HepG2 (cell line): ENCODE results near the gene ATP11A.

Experiments
- AGO1 ChIP-seq: fragments of 200-400 bp; formaldehyde crosslinking; IDR thresholded peaks from 2 replicates; pipeline ENCODE4 v1.6.1; 2017; ENCODE audit warnings: mild to moderate bottlenecking, low read depth, low read length, moderate library complexity; ENCODE audit not compliant: poor library complexity, severe bottlenecking
- FOXM1 ChIP-seq: sonication (generic); formaldehyde crosslinking; IDR thresholded peaks from 2 replicates; pipeline ENCODE4 v1.5.0; 2020; ENCODE audit warnings: missing genetic modification reagents
- MED8 ChIP-seq: sonication (generic); formaldehyde crosslinking; IDR thresholded peaks from 2 replicates; pipeline ENCODE4 v1.8.1; 2023; ENCODE audit warnings: mild to moderate bottlenecking, missing genetic modification reagents; ENCODE audit not compliant: insufficient replicate concordance
- NR2F2 ChIP-seq: IDR thresholded peaks from 2 replicates; pipeline ENCODE4 v1.6.1; 2012; ENCODE audit warnings: low read depth, inconsistent platforms, borderline replicate concordance
- RAD51 ChIP-seq: fragments of 450-650 bp; IDR thresholded peaks from 2 replicates; pipeline ENCODE4 v1.6.1; 2016; ENCODE audit warnings: borderline replicate concordance
- SMC3 ChIP-seq: IDR thresholded peaks from 2 replicates; pipeline ENCODE4 v1.6.1; 2011; ENCODE audit warnings: low read length, improper control_type of control experiment
- ZBTB34 ChIP-seq: sonication (generic); formaldehyde crosslinking; IDR thresholded peaks from 2 replicates; pipeline ENCODE4 v1.8.0; 2022; ENCODE audit warnings: mild to moderate bottlenecking, missing genetic modification reagents
- TF ChIP-seq, protein P1 (sequence below): sonication (generic); formaldehyde crosslinking; IDR thresholded peaks from 2 replicates; pipeline ENCODE4 v1.5.0; 2020; ENCODE audit warnings: mild to moderate bottlenecking, missing genetic modification reagents, moderate library complexity
- TF ChIP-seq, protein P2 (sequence below): fragments of 450-650 bp; IDR thresholded peaks from 2 replicates; pipeline ENCODE4 v1.6.1; 2016

DNA sequence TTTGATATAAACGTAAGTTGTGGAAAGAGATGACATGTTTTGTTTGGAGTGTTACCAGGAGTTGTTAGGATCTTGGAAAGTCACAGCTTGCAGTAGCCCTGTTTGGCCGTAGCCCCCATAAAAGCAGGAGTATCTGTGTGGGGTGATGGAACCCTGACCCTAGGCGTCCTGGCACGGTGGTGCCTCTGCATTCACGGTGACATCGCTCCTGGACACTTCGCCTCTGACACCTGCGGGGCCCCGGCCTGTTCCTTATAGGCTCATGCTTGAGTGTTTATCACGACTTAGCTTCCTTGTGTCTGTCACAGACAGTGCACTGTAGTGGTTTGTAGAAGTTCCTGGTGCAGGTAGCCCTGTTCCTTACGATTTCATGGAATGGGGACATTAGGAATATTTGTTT lies 74.2 kb downstream of the ATP11A start:
- TF ChIP-seq ZBTB34 (CRISPR knock-in tag) (no peak), SMC3 (no peak), AGO1 (no peak), FOXM1 (CRISPR knock-in tag) (no peak), MED8 (no peak), NR2F2 (no peak), RAD51 (no peak)
- TF ChIP-seq, protein P1, sequence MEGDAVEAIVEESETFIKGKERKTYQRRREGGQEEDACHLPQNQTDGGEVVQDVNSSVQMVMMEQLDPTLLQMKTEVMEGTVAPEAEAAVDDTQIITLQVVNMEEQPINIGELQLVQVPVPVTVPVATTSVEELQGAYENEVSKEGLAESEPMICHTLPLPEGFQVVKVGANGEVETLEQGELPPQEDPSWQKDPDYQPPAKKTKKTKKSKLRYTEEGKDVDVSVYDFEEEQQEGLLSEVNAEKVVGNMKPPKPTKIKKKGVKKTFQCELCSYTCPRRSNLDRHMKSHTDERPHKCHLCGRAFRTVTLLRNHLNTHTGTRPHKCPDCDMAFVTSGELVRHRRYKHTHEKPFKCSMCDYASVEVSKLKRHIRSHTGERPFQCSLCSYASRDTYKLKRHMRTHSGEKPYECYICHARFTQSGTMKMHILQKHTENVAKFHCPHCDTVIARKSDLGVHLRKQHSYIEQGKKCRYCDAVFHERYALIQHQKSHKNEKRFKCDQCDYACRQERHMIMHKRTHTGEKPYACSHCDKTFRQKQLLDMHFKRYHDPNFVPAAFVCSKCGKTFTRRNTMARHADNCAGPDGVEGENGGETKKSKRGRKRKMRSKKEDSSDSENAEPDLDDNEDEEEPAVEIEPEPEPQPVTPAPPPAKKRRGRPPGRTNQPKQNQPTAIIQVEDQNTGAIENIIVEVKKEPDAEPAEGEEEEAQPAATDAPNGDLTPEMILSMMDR (CRISPR knock-in tag), result no peak
- TF ChIP-seq, protein P2, sequence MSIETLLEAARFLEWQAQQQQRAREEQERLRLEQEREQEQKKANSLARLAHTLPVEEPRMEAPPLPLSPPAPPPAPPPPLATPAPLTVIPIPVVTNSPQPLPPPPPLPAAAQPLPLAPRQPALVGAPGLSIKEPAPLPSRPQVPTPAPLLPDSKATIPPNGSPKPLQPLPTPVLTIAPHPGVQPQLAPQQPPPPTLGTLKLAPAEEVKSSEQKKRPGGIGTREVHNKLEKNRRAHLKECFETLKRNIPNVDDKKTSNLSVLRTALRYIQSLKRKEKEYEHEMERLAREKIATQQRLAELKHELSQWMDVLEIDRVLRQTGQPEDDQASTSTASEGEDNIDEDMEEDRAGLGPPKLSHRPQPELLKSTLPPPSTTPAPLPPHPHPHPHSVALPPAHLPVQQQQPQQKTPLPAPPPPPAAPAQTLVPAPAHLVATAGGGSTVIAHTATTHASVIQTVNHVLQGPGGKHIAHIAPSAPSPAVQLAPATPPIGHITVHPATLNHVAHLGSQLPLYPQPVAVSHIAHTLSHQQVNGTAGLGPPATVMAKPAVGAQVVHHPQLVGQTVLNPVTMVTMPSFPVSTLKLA, result no peak
